Ovary (tissue), 9 donors: ENCODE measurements around the gene ELAVL1. TPM values are rescaled to one million over a fixed set of nuclear protein-coding genes. Genes with fewer than 3 reads are reported as not detected.
"Not testable (repeated sequence)": the region's sequence is repeated elsewhere in the genome, so short reads cannot be mapped to it uniquely, and the experiment has no call there.

Experiments used
- DNase-seq, 5 donors: peaks; one replicate each; pipeline ENCODE4 v3.0.0-alpha.2; 2019 to 2020
- H3K27ac ChIP-seq, 2 donors: fragments of 200-600 bp; one replicate each; pipeline versions ENCODE4 v1.5.1 to v1.8.0; 2019 to 2022
- H3K27me3 ChIP-seq: fragments of 200-600 bp; one replicate; pipeline ENCODE4 v1.8.0; 2022
- H3K36me3 ChIP-seq: fragments of 200-600 bp; sonication (generic); one replicate; pipeline ENCODE4 v1.5.1; 2019
- H3K4me1 ChIP-seq: one replicate; pipeline ENCODE4 v1.8.1; 2013; ENCODE audit warnings: mild to moderate bottlenecking, moderate library complexity; ENCODE audit not compliant: insufficient read depth
- H3K4me3 ChIP-seq: fragments of 200-600 bp; sonication (generic); one replicate; pipeline ENCODE4 v1.5.1; 2017
- H3K9me3 ChIP-seq, 2 donors: fragments of 200-600 bp in 1 of 2; sonication (generic) in 1 of 2; one replicate each; pipeline versions ENCODE4 v1.5.1 to v1.8.1; 2013 to 2019; ENCODE audit warnings: mild to moderate bottlenecking in 1 of 2, moderate library complexity in 1 of 2
- EP300 ChIP-seq: sonication (generic); formaldehyde crosslinking; IDR thresholded peaks from one replicate; pipeline ENCODE4 v1.6.1; 2017; ENCODE audit warnings: antibody characterized with exemption
- POLR2A ChIP-seq: fragments of 450-650 bp; IDR thresholded peaks from one replicate; pipeline ENCODE4 v1.6.1; 2017; ENCODE audit warnings: antibody characterized with exemption, mild to moderate bottlenecking, moderate library complexity
- WGBS, 3 donors: extraction: QIAGEN DNeasy Blood & Tissue Kit in 1 of 3; methylation state at CpG; one replicate each; pipeline versions ENCODE4 v1.1.5 to v1.1.7; 2013 to 2017; 5-methylcytosine and 5-hydroxymethylcytosine counted together
- intact Hi-C, 4 donors: fragments of 100-400 bp; cut with DNase I; formaldehyde crosslinking; loops; one replicate each; pipeline versions ENCODE4 v1.11.0 to v1.15.1; 2022 to 2023
- polyA plus RNA-seq, 2 donors: library from polyadenylated mRNA; stranded (reverse); fragments of 200-250 nt in 1 of 2; fragments of 350-450 nt in 1 of 2; fragmentation: Illumina TruSeq in 1 of 2; extraction: RNeasy Lipid Tissue Mini Kit (QIAGEN cat#74804) in 1 of 2; gene quantifications; one replicate each; pipeline ENCODE4 v1.2.3, GENCODE V29; 2013 to 2014
- total RNA-seq, 7 donors: library from RNA; depleted of rRNA in 2 of 7; stranded (reverse); fragments of >200 nt in 2 of 7; fragmentation: NEBNext Ultra II Directional in 3 of 7; extraction: Animal tissue kit (Norgen Biotek cat#: 25700) in 3 of 7; gene quantifications; one replicate each; pipeline versions ENCODE4 v1.1.0 to v1.2.4, GENCODE V29; 2016 to 2023
- TF ChIP-seq, protein P1 (sequence below), 3 donors: fragments of 450-650 bp in 2 of 3; fragments of 200-600 bp in 1 of 3; IDR thresholded peaks; one replicate each; pipeline versions ENCODE4 v1.5.1 to v1.8.0; 2016 to 2022; ENCODE audit warnings: antibody characterized with exemption in 3 of 3, mild to moderate bottlenecking in 1 of 3
- donor health status: DM: no; HTN: no; CAD: no; lungs with moderate emphysema.
- donor health status: DM: no; HTN: no; CAD: no.
- donor health status: Bipolar disorder and iron deficiency.
- donor health status: DM: yes; HTN: yes; CAD: no.
- donor health status: DM: no; HTN: no; CAD: no.
- donor health status: DM: yes; HTN: yes; CAD: no.

ELAVL1 gene
- total and polyA plus RNA-seq, 9 donors, result 13.8 to 78.4 (median 63.5) TPM

DNA sequence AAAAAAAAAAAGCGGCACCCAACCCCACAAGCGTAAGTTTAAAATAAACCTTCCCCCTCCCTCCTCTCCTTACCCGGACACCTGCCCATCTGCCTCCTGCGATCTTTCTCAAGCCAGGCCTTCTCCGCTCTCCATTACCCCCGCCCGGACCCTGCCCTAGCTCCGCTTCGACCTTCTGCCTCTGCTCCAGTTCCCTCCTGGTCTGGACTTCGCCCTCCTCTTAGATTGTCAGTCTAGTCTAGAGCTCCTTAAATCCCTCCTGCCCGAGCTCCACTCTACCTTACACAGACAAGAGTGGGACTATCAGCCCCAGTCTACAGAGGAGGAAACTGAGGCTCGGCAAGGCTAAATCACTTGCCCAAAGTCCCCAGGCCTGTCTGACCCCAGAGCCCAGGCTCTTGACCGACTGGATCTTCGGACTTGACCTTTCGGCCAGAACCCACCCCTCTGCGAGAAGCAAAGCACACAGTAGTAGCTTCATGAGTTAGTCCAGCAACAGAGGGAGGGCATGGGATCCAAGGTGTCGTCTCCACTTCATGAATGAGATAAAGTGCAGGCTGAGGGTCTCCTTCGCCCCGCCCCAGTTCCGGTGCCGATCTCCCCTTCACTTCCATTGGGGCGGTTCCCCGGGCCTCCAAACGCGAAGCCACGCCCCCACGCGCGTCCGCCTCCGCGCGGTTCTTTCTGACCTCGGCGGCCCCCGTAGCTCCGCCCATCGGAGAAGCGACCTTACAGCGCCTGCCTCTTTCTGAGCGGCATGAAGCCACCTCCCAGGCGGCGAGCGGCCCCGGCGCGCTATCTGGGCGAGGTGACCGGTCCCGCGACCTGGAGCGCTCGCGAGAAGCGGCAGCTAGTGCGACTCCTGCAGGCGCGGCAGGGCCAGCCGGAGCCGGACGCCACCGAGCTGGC lies 85.6 kb downstream of the ELAVL1 start, which contains the start of gene SNAPC2:
TSS of gene SNAPC2 (plus strand) at position 729 of the 909 bp plus-strand sequence. CDS start at position 758, 29 bp downstream.
- H3K27ac ChIP-seq, result peak within 1 kb of the TSS in 1 of 2 donors; percentile 78
- H3K36me3 ChIP-seq, result no peaks in the 10 kb centered on the region
- H3K4me1 ChIP-seq, result peaks cover 25% of the 10 kb centered on the region
- DNase-seq, result peak; percentile 96 to 99 (median 97)
- H3K9me3 ChIP-seq, result no peaks in the 10 kb centered on the region
- TF ChIP-seq, protein P1, sequence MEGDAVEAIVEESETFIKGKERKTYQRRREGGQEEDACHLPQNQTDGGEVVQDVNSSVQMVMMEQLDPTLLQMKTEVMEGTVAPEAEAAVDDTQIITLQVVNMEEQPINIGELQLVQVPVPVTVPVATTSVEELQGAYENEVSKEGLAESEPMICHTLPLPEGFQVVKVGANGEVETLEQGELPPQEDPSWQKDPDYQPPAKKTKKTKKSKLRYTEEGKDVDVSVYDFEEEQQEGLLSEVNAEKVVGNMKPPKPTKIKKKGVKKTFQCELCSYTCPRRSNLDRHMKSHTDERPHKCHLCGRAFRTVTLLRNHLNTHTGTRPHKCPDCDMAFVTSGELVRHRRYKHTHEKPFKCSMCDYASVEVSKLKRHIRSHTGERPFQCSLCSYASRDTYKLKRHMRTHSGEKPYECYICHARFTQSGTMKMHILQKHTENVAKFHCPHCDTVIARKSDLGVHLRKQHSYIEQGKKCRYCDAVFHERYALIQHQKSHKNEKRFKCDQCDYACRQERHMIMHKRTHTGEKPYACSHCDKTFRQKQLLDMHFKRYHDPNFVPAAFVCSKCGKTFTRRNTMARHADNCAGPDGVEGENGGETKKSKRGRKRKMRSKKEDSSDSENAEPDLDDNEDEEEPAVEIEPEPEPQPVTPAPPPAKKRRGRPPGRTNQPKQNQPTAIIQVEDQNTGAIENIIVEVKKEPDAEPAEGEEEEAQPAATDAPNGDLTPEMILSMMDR (IDR thresholded peaks at IDR 0.05), result peak in 1 of 3 donors; percentile 41
- peak; percentile 35 for TF ChIP-seq EP300
- peak; percentile 50 for TF ChIP-seq POLR2A
- peaks cover 6% of the 10 kb centered on the region for H3K27me3 ChIP-seq
- H3K4me3 ChIP-seq, result peak within 1 kb of the TSS; percentile 96
- WGBS, 3 donors, result 11 to 16% (median 11%) methylated on average over 51 to 62 of the region's 62 CpGs
- intact Hi-C loops, result no loop called here

DNA sequence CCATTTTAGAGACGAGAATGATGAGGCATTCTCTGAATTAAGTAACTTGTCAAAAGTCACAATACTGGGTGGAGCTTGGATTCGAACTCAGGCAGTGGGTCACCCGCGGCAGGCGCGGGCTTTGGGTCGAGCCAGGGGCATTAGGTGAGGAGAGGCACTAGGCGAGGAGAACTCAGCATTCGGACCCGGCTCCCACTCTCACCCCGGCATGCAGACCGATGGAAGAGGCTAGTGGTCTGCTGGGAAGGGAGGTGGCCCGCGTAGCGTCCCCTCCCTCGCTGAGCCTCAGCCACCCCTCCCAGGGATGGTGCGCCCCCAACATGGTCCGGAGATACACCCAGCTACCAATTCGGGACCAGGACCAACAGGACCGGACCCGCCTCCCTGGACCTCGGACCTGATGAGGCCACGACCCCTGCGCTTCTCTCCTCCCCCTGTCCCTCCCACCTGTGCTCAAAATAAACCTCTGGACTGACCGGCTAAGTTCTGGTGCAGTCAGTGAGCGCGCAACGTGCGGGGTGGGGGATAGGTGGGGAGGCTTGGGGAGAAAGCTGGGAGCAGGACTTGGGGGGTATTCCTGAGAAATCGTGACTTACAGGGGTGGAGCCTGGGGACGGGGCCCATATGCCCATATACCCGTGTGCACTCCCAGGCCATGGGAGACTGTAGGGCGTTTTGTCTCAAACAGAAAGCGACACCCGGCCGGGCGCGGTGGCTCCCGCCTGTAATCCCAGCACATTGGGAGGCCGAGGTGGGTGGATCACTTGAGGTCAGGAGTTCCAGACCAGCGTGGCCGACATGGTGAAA lies 86.6 kb downstream of the ELAVL1 start:
- TF ChIP-seq POLR2A (no peak), EP300 (no peak)
- TF ChIP-seq, protein P1 (IDR thresholded peaks at IDR 0.05), result no peak
- 44 to 64% (median 47%) methylated on average over 42 of the region's 42 CpGs for WGBS, 3 donors
- intact Hi-C loops, result no loop called here

DNA sequence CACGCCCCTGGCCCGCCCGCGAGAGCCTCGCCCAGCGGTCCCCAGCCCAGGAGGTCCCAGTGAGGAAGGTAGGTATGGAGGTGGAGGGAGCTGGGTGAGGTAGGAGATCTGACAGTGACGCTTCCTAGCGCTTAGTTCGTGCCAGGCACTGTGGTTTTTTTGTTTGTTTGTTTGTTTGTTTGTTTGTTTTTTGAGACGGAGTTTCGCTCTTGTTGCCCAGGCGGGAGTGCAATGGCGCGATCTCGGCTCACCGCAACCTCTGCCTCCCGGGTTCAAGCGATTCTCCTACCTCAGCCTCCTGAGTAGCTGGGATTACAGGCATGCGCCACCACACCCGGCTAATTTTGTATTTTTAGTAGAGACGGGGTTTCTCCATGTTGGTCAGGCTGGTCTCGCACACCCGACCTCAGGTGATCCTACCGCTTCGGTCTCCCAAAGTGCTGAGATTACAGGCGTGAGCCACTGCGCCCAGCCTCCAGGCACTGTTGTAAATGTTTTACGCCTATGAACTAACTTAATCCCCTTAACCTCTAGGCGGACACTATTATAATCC lies 87.3 kb downstream of the ELAVL1 start:
- intact Hi-C loops, H3K27me3 ChIP-seq, DNase-seq, H3K9me3 ChIP-seq, H3K27ac ChIP-seq, H3K4me3 ChIP-seq, H3K36me3 ChIP-seq: not testable (repeated sequence)
- WGBS, 3 donors, result 34 to 45% (median 35%) methylated on average over 29 of the region's 29 CpGs
- peaks cover 21% of the 10 kb centered on the region for H3K4me1 ChIP-seq

More for the DNA sequence above, 86.6 kb downstream of the ELAVL1 start:
- H3K36me3 ChIP-seq, result no peaks in the 10 kb centered on the region
- H3K27me3 ChIP-seq, result peaks cover 6% of the 10 kb centered on the region
- H3K27ac ChIP-seq, result no peak overlapping the region
- peak in 3 of 5 donors; percentile 53 to 56 (median 56) for DNase-seq
- no peaks in the 10 kb centered on the region for H3K9me3 ChIP-seq
- no peak overlapping the region for H3K4me3 ChIP-seq
- peaks cover 21% of the 10 kb centered on the region for H3K4me1 ChIP-seq

DNA sequence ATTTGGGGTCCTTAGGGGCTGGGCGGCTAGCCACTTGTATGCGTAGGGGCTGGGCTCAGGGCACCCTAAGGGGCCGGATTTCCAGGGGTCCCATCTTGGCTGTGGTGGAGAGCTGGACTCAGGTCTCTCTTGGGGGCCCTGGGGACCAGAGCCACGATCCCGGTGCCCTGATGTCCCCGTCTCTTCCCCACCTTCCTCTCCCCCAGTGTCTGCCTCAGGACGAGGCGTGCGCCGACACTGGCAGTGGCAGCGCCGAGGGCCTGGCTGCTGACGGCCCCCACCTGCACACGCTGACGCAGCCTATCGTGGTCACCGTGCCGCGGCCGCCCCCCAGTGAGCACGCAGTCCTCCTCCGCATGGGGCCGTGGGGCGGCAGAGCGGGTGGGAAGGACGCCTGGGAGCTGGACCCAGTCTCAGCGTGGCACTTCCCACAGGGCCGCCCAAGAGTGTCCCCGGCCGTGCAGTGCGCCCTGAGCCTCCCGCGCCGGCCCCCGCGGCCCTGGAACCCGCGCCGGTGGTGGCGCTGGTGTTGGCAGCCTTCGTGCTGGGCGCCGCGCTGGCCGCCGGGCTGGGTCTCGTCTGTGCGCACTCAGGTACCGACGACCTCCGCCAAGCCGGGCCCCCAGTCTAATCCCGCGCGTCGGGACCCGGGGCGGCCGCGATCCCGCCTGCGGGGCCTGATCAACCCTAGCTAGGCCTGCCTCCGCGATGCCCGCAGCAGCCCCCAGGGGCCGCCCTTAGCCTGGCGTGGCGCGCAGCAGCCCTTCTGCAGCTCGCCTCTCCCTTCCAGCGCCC lies 88.0 kb downstream of the ELAVL1 start:
- peaks cover 21% of the 10 kb centered on the region for H3K4me1 ChIP-seq
- no peaks in the 10 kb centered on the region for H3K9me3 ChIP-seq
- WGBS, 3 donors, result 1% methylated on average over 58 to 71 of the region's 71 CpGs
- intact Hi-C loops, result no loop called here
- peak overlapping the region; percentile 26 for H3K4me3 ChIP-seq
- TF ChIP-seq, protein P1 (IDR thresholded peaks at IDR 0.05), result peak in 2 of 3 donors; percentile 19 to 52
- TF ChIP-seq POLR2A (no peak), EP300 (no peak)
- H3K36me3 ChIP-seq, result no peaks in the 10 kb centered on the region
- H3K27ac ChIP-seq, result no peak overlapping the region
- H3K27me3 ChIP-seq, result peaks cover 6% of the 10 kb centered on the region
- peak in 4 of 5 donors; percentile 49 to 76 (median 64) for DNase-seq
